Endothelial cell of umbilical vein (primary cell): ENCODE measurements around the gene MACROH2A2. TPM values are rescaled to one million over a fixed set of nuclear protein-coding genes. Genes with fewer than 3 reads are reported as not detected.

Experiments used
- BruUV-seq: library from RNA; stranded (reverse); fragments of 400-500 nt; replicated peaks from 2 replicates; lab custom pipeline; 2021; lab: Mats Ljungman, UMichigan
- CTCF ChIA-PET: fragments of 300-600, 350-600 bp; sonication (Branson Sonifier 250); formaldehyde crosslinking; loops from one replicate; lab custom pipeline; 2021; ENCODE audit warnings: antibody characterized with exemption, inconsistent platforms; lab: Charles Lee
- POLR2A ChIA-PET: fragments of 300-600, 350-600 bp; sonication (Branson Sonifier 250); formaldehyde crosslinking; loops from one replicate; lab custom pipeline; 2021; ENCODE audit warnings: antibody characterized with exemption, inconsistent platforms; lab: Charles Lee
- DNase-seq: peaks from one replicate; pipeline ENCODE4 v3.0.0-alpha.2; 2011; ENCODE audit warnings: low read depth, low spot score
- FAIRE-seq: peaks from 2 replicates; lab custom pipeline; 2011; peaks lifted over from hg19 to GRCh38; lab: Jason Lieb, UNC
- H2AFZ ChIP-seq: 2 replicates; pipeline ENCODE4 v1.6.0; 2012; ENCODE audit warnings: low read depth, low read length, control low read depth, inconsistent platforms
- H3K27ac ChIP-seq: 2 replicates; pipeline ENCODE4 v1.5.1; 2011; ENCODE audit warnings: low read depth, mild to moderate bottlenecking, control low read depth, low read length, moderate library complexity; ENCODE audit not compliant: insufficient read depth
- H3K27me3 ChIP-seq, 2 experiments: 2 replicates each; pipeline versions ENCODE4 v1.6.0 to v1.6.1; 2011; ENCODE audit warnings: low read length in 2 of 2, mixed read lengths in 1 of 2; ENCODE audit not compliant: control insufficient read depth in 2 of 2, insufficient read depth in 2 of 2
- H3K36me3 ChIP-seq, 2 experiments: 2 replicates in 1 of 2; 3 replicates in 1 of 2; pipeline ENCODE4 v1.5.1; 2011; ENCODE audit warnings: low read length in 2 of 2, mild to moderate bottlenecking in 1 of 2, moderate library complexity in 1 of 2; ENCODE audit not compliant: control insufficient read depth in 2 of 2, insufficient read depth in 2 of 2; ENCODE audit errors: extremely low read depth in 1 of 2
- H3K4me1 ChIP-seq: 3 replicates; pipeline ENCODE4 v1.5.1; 2011; ENCODE audit warnings: mild to moderate bottlenecking, low read length; ENCODE audit not compliant: control insufficient read depth, insufficient read depth; ENCODE audit errors: extremely low read depth
- H3K4me2 ChIP-seq: 2 replicates; pipeline ENCODE4 v1.6.1; 2011; ENCODE audit warnings: low read length, control low read depth, mixed read lengths; ENCODE audit not compliant: insufficient read depth
- H3K4me3 ChIP-seq, 3 experiments: fragments of 200-600 bp in 1 of 3; sonication (generic), shearing (Covaris generic) in 1 of 3; replicated peaks in 1 of 3; 2 replicates each; pipeline ENCODE4 v1.5.1; 2011 to 2016; ENCODE audit warnings: control low read depth in 3 of 3, low read length in 3 of 3, mild to moderate bottlenecking in 2 of 3, inconsistent platforms in 1 of 3, low read depth in 1 of 3, moderate library complexity in 1 of 3; ENCODE audit not compliant: insufficient read depth in 1 of 3
- H3K79me2 ChIP-seq: 2 replicates; pipeline ENCODE4 v1.6.0; 2012; ENCODE audit warnings: low read length, inconsistent platforms; ENCODE audit not compliant: control insufficient read depth, insufficient read depth
- H3K9ac ChIP-seq: replicated peaks from 2 replicates; pipeline ENCODE3; 2011; ENCODE audit warnings: low read length, control low read depth; ENCODE audit not compliant: insufficient read depth; ENCODE audit errors: extremely low read depth
- H3K9me1 ChIP-seq: replicated peaks from 3 replicates; pipeline ENCODE4 v1.6.0; 2011; ENCODE audit warnings: mild to moderate bottlenecking, low read length; ENCODE audit not compliant: control insufficient read depth, insufficient read depth; ENCODE audit errors: extremely low read depth
- H3K9me3 ChIP-seq: replicated peaks from 2 replicates; pipeline ENCODE4 v1.5.1; 2012; ENCODE audit warnings: low read length, inconsistent platforms; ENCODE audit not compliant: control insufficient read depth, insufficient read depth
- H4K20me1 ChIP-seq: replicated peaks from 2 replicates; pipeline ENCODE3; 2011; ENCODE audit warnings: mild to moderate bottlenecking, low read length; ENCODE audit not compliant: control insufficient read depth, insufficient read depth; ENCODE audit errors: extremely low read depth
- CTCF ChIP-seq, 2 donors: IDR thresholded peaks; 1 replicate in 1 of 2; 2 replicates in 1 of 2; pipeline ENCODE4 v1.5.1; 2011; ENCODE audit warnings: low read length in 2 of 2, mild to moderate bottlenecking in 2 of 2, moderate library complexity in 2 of 2, control low read depth in 1 of 2, inconsistent platforms in 1 of 2, low read depth in 1 of 2; ENCODE audit not compliant: insufficient read depth in 1 of 2; ENCODE audit errors: extremely low read depth in 1 of 2
- EZH2 ChIP-seq: IDR thresholded peaks from 2 replicates; pipeline ENCODE4 v1.6.1; 2012; ENCODE audit warnings: borderline replicate concordance, low read depth, mild to moderate bottlenecking, moderate library complexity, low read length, inconsistent platforms; ENCODE audit not compliant: severe bottlenecking
- FOS ChIP-seq: IDR thresholded peaks from 2 replicates; pipeline ENCODE4 v1.6.1; 2011; ENCODE audit warnings: mild to moderate bottlenecking, low read length, moderate library complexity, borderline replicate concordance; ENCODE audit not compliant: insufficient read depth
- GATA2 ChIP-seq: IDR thresholded peaks from 2 replicates; pipeline ENCODE4 v1.7.0; 2011; ENCODE audit warnings: low read depth, mild to moderate bottlenecking, moderate library complexity, mixed read lengths, low read length; ENCODE audit not compliant: insufficient read length, insufficient read depth
- JUN ChIP-seq: IDR thresholded peaks from 2 replicates; pipeline ENCODE4 v1.6.1; 2011; ENCODE audit warnings: borderline replicate concordance, low read depth; ENCODE audit not compliant: insufficient read length, insufficient read depth
- MAX ChIP-seq: IDR thresholded peaks from 2 replicates; pipeline ENCODE4 v1.6.1; 2011; ENCODE audit not compliant: insufficient read depth, insufficient read length
- MYC ChIP-seq: IDR thresholded peaks from one replicate; pipeline ENCODE4 v1.6.1; 2011; ENCODE audit warnings: mild to moderate bottlenecking, low read depth, low read length
- POLR2A ChIP-seq: IDR thresholded peaks from 2 replicates; pipeline ENCODE4 v1.6.1; 2012; ENCODE audit warnings: low read depth, mild to moderate bottlenecking, control low read depth, low read length
- POLR2AphosphoS5 ChIP-seq: IDR thresholded peaks from 2 replicates; pipeline ENCODE4 v1.6.1; 2012; ENCODE audit warnings: low read depth, mild to moderate bottlenecking, control low read depth, low read length, moderate library complexity; ENCODE audit not compliant: insufficient read depth
- dilution Hi-C: fragments of 300-500 bp; cut with MboI; formaldehyde crosslinking; loops from one replicate; pipeline ENCODE4 v1.15.0; 2019; ENCODE audit warnings: low sequenced_read_pairs; ENCODE audit not compliant: extremely low pct_ligation_motif_present
- intact Hi-C: fragments of 100-400 bp; cut with micrococcal nuclease; formaldehyde crosslinking; loops from one replicate; pipeline ENCODE4 v1.10.0; 2022
- polyA plus RNA-seq, 4 experiments: library from polyadenylated mRNA; depleted of rRNA in 3 of 4; stranded (reverse) in 3 of 4; unstranded in 1 of 4; fragments of >200 nt; gene quantifications; 2 replicates each; pipeline versions ENCODE4 v1.2.1 to v1.2.3, GENCODE V29; 2011 to 2012; ENCODE audit warnings: missing spikeins in 1 of 4
- total RNA-seq: library from RNA; stranded (reverse); gene quantifications from 2 replicates; pipeline ENCODE4 v1.2.3, GENCODE V29; 2021

MACROH2A2 gene
- total and polyA plus RNA-seq, 2 donors (not counting 3 experiments of a cell fraction or from before 2014, with no cell fraction given) = 0.08 TPM; not detected in 1

DNA sequence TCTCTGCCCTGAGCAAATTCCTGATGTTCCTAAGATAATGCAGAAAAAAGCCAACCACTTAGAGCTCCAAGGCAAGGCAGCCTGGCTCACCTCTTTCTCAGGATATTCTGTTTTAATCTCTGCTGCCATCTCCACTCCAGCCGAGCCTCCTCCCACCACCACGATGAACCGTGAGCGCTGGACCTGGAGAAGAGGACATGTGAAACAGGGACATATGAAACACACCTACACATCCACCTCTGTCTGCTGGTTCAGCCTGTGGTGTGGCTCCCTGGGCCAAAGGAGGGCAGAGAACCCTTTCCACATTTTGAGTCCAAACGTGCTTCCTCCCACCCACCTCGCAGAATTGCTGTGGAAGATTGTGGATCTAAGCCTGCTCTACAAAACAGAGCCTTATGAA is 67.8 kb downstream of the MACROH2A2 start:
- no peaks in the 10 kb centered on the region for H3K79me2 ChIP-seq
- no peak overlapping the region for H3K4me3 ChIP-seq
- ChIA-PET CTCF (no interaction called here), POLR2A (interaction anchor here (0.7 kb wide), 1 partner anchor 45 kb away, joined by 5 read pairs; no protein-coding TSS in a partner anchor)
- no peak for FAIRE-seq
- no peaks in the 10 kb centered on the region for H3K9me1 ChIP-seq
- no peaks in the 10 kb centered on the region for H3K36me3 ChIP-seq
- H3K4me2 ChIP-seq = no peak overlapping the region
- no peak overlapping the region for H2AFZ ChIP-seq
- no peaks in the 10 kb centered on the region for H4K20me1 ChIP-seq
- no peaks in the 10 kb centered on the region for H3K9me3 ChIP-seq
- dilution Hi-C loops (no loop called here), intact Hi-C loops (no loop called here)
- no peaks in the 10 kb centered on the region for H3K27me3 ChIP-seq
- H3K9ac ChIP-seq = no peak overlapping the region
- no peak overlapping the region for H3K27ac ChIP-seq
- BruUV-seq = no TSS peak
- H3K4me1 ChIP-seq = peaks cover 6% of the 10 kb centered on the region
- no peak for DNase-seq
- no peak for TF ChIP-seq CTCF (IDR thresholded peaks at IDR 0.05; ENCODE audit: extremely low read depth in 1 of 2, insufficient read depth in 1 of 2, low read depth in 1 of 2, low read length in 2 of 2)
- TF ChIP-seq EZH2 = no peak
- TF ChIP-seq POLR2AphosphoS5 = no peak
- no peak for TF ChIP-seq JUN
- TF ChIP-seq GATA2 = no peak
- TF ChIP-seq POLR2A = no peak
- no peak for TF ChIP-seq FOS
- TF ChIP-seq MAX = no peak
- no peak for TF ChIP-seq MYC
